ENCODE results near the gene CYBA.

GRCh38 chr16:88616320-88616719, 34.5 kb downstream of the CYBA start:
- no peak for TF ChIP-seq CTCF (conservative IDR thresholded peaks at IDR 0.05; ENCODE audit: low read length)
- TF ChIP-seq EZH2phosphoT487 (IDR thresholded peaks at IDR 0.05; ENCODE audit: borderline replicate concordance, low read depth, low read length) = no peak
